HEK293 (cell line): ENCODE results near the gene SNRNP40.

Source experiments
- CTCF ChIA-PET: fragments of 350-600 bp; formaldehyde crosslinking; extraction: SDS; loops from one replicate; lab custom pipeline; 2021; ENCODE audit warnings: antibody characterized with exemption; lab: Yijun Ruan, JAX
- POLR2A ChIA-PET: fragments of 300-600 bp; formaldehyde crosslinking; extraction: SDS; loops from one replicate; lab custom pipeline; 2020; ENCODE audit warnings: antibody characterized with exemption, inconsistent platforms; lab: Yijun Ruan, JAX
- H3K27ac ChIP-seq: fragments of 200-500 bp; sonication (Bioruptor generic); 2 replicates; pipeline ENCODE4 v1.5.1; 2014; ENCODE audit warnings: low read depth, low read length, control low read depth, inconsistent platforms; ENCODE audit errors: extremely low read depth
- H3K36me3 ChIP-seq, 2 experiments: fragments of 200-500 bp in 1 of 2; sonication (Bioruptor generic) in 1 of 2; 1 replicate in 1 of 2; 2 replicates in 1 of 2; pipeline ENCODE4 v1.5.1; 2014 to 2017; ENCODE audit warnings: inconsistent platforms in 2 of 2, low read length in 2 of 2; ENCODE audit not compliant: control insufficient read depth in 2 of 2, insufficient read depth in 1 of 2
- H3K4me1 ChIP-seq: fragments of 200-500 bp; sonication (Bioruptor generic); 2 replicates; pipeline ENCODE4 v1.5.1; 2014; ENCODE audit warnings: mild to moderate bottlenecking, low read length, inconsistent platforms; ENCODE audit not compliant: control insufficient read depth, insufficient read depth
- H3K4me3 ChIP-seq: 2 replicates; pipeline ENCODE4 v1.5.1; 2011; ENCODE audit warnings: low read depth, mild to moderate bottlenecking, control low read depth, low read length, moderate library complexity
- H3K9me3 ChIP-seq: fragments of 200-500 bp; sonication (Bioruptor generic); 2 replicates; pipeline ENCODE4 v1.5.1; 2014; ENCODE audit warnings: low read depth, low read length, inconsistent platforms; ENCODE audit not compliant: control insufficient read depth, insufficient read depth
- FEZF1 ChIP-seq: fragments of 450-650 bp; formaldehyde crosslinking; IDR thresholded peaks from 2 replicates; pipeline ENCODE4 v1.5.1; 2016; ENCODE audit warnings: missing biosample characterization, missing genetic modification characterization
- MYNN ChIP-seq: fragments of 450-650 bp; formaldehyde crosslinking; IDR thresholded peaks from 2 replicates; pipeline ENCODE4 v1.5.1; 2016; ENCODE audit warnings: missing biosample characterization, missing genetic modification characterization, borderline replicate concordance
- MZF1 ChIP-seq: fragments of 450-650 bp; formaldehyde crosslinking; IDR thresholded peaks from 2 replicates; pipeline ENCODE4 v1.5.1; 2017; ENCODE audit warnings: missing biosample characterization, missing genetic modification characterization, borderline replicate concordance
- PBX3 ChIP-seq: sonication (generic); formaldehyde crosslinking; IDR thresholded peaks from 2 replicates; pipeline ENCODE4 v1.8.1; 2022; ENCODE audit warnings: mild to moderate bottlenecking, moderate library complexity, missing genetic modification reagents
- REST ChIP-seq: fragments of 450-650 bp; formaldehyde crosslinking; IDR thresholded peaks from 2 replicates; pipeline ENCODE4 v1.5.1; 2016; ENCODE audit warnings: missing biosample characterization, missing genetic modification characterization
- ZNF140 ChIP-seq: fragments of 450-650 bp; formaldehyde crosslinking; IDR thresholded peaks from 2 replicates; pipeline ENCODE4 v1.5.1; 2016; ENCODE audit warnings: missing biosample characterization, missing genetic modification characterization
- ZNF391 ChIP-seq: fragments of 450-650 bp; formaldehyde crosslinking; IDR thresholded peaks from 2 replicates; pipeline ENCODE4 v1.5.1; 2016; ENCODE audit warnings: low read depth, missing biosample characterization, missing genetic modification characterization, borderline replicate concordance
- ZNF394 ChIP-seq: fragments of 450-650 bp; formaldehyde crosslinking; IDR thresholded peaks from 2 replicates; pipeline ENCODE4 v1.5.1; 2016; ENCODE audit warnings: missing biosample characterization, missing genetic modification characterization, mild to moderate bottlenecking, moderate library complexity, borderline replicate concordance
- ZNF423 ChIP-seq: fragments of 450-650 bp; formaldehyde crosslinking; IDR thresholded peaks from 2 replicates; pipeline ENCODE4 v1.5.1; 2016; ENCODE audit warnings: missing biosample characterization, missing genetic modification characterization
- ZNF426 ChIP-seq: fragments of 450-650 bp; formaldehyde crosslinking; IDR thresholded peaks from 2 replicates; pipeline ENCODE4 v1.5.1; 2017; ENCODE audit warnings: missing biosample characterization, missing genetic modification characterization, mild to moderate bottlenecking, inconsistent platforms, moderate library complexity
- ZNF433 ChIP-seq: fragments of 450-650 bp; formaldehyde crosslinking; IDR thresholded peaks from 2 replicates; pipeline ENCODE4 v1.5.1; 2016; ENCODE audit warnings: missing biosample characterization, missing genetic modification characterization, low read depth
- ZNF473 ChIP-seq: fragments of 450-650 bp; formaldehyde crosslinking; IDR thresholded peaks from 2 replicates; pipeline ENCODE4 v1.5.1; 2017; ENCODE audit warnings: missing biosample characterization, missing genetic modification characterization
- ZNF518A ChIP-seq: fragments of 450-650 bp; formaldehyde crosslinking; conservative IDR thresholded peaks from 2 replicates; pipeline ENCODE4 v1.5.1; 2016; ENCODE audit warnings: low read depth, missing biosample characterization, missing genetic modification characterization
- ZNF548 ChIP-seq: fragments of 450-650 bp; formaldehyde crosslinking; IDR thresholded peaks from 2 replicates; pipeline ENCODE4 v1.5.1; 2016; ENCODE audit warnings: missing biosample characterization, missing genetic modification characterization
- ZNF692 ChIP-seq: fragments of 450-650 bp; formaldehyde crosslinking; IDR thresholded peaks from 2 replicates; pipeline ENCODE4 v1.5.1; 2016; ENCODE audit warnings: missing biosample characterization, missing genetic modification characterization

The SNRNP40 gene

DNA sequence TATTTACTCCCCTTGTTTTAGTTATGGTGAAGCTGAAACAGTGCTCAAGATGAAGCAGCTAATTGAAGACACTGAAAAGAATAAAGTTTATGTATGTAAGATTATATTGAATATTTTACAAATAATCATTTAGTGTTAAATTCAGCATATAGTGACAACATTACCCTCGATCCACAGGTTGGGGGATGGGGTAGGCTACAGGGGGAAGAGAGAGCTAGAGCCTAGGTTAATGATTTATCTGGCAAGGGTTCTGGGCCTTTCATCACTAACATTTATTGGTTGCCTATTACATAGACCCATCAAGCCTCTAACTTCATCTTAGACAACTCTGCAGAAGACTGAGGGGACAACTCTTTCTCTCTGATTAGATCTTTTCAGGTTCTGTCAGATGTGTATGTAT lies 21.6 kb upstream of the SNRNP40 start (continued):
- TF ChIP-seq REST (tag by site-specific recombination) = no peak
- TF ChIP-seq ZNF518A (tag by site-specific recombination) = no peak
- no peak for TF ChIP-seq ZNF391
- no peak for TF ChIP-seq ZNF473 (tag by site-specific recombination)

DNA sequence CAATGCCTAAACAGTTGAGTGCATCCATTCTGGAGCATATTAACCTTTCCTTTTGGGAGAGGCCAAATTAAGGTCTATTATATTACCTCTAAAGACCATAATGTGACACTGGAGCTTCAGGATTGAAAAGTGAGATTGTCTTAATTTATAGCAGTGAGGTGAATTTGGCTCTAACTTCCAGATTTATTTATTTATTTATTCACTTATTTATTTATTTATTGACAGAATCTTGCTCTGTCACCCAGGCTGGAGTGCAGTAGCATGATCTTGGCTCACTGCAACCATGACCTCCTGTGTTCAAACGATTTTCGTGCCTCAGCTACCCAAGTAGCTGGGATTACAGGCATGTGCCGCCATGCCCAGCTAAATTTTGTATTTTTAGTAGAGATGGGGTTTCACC lies 19.3 kb upstream of the SNRNP40 start:
- TF ChIP-seq ZNF426 (tag by site-specific recombination) (peak; percentile 28), PBX3 (CRISPR knock-in tag) (no peak), ZNF548 (tag by site-specific recombination) (no peak), FEZF1 (no peak), ZNF433 (tag by site-specific recombination) (0 out of 2 replicates have a peak, but pooled peaks have one; percentile 11), ZNF518A (tag by site-specific recombination) (peak; percentile 55), ZNF140 (tag by site-specific recombination) (peak; percentile 13; the same call in 1 of the 2 replicates), ZNF423 (no peak), MZF1 (tag by site-specific recombination) (no peak), MYNN (tag by site-specific recombination) (no peak), ZNF692 (tag by site-specific recombination) (no peak), ZNF394 (tag by site-specific recombination) (peak; percentile 62; the same call in 1 of the 2 replicates)
- no peaks in the 10 kb centered on the region for H3K4me1 ChIP-seq
- CTCF ChIA-PET = interaction anchor here (0.8 kb wide), 1 partner anchor 131 kb away, joined by 3 read pairs; no protein-coding TSS in a partner anchor
- H3K36me3 ChIP-seq = peaks cover 35 to 95% of the 10 kb centered on the region in 2 experiments
- POLR2A ChIA-PET = interaction anchor here (1.0 kb wide), 1 partner anchor 19 kb away, joined by 3 read pairs; the partner anchor contains the start of genes SNRNP40 and ZCCHC17
- no peak overlapping the region for H3K4me3 ChIP-seq
- H3K9me3 ChIP-seq = no peaks in the 10 kb centered on the region
- no peak overlapping the region for H3K27ac ChIP-seq
